MM.1S (cell line): Measurements from ENCODE around the gene GRXCR2.

Experiments
- DNase-seq: peaks from one replicate; pipeline ENCODE4 v3.0.0-alpha.2; 2015
- H2AFZ ChIP-seq: fragments of 300-600 bp; sonication (generic); 2 replicates; pipeline ENCODE4 v1.6.0; 2016; ENCODE audit warnings: antibody characterized with exemption, low read length
- H3F3A ChIP-seq: fragments of 300-600 bp; sonication (generic); 2 replicates; pipeline ENCODE4 v1.6.1; 2016; ENCODE audit warnings: mild to moderate bottlenecking, antibody characterized with exemption, low read length, moderate library complexity, mixed read lengths; ENCODE audit not compliant: insufficient read depth
- H3K27ac ChIP-seq: fragments of 300-600 bp; sonication (generic); 2 replicates; pipeline ENCODE4 v1.5.1; 2016; ENCODE audit warnings: mild to moderate bottlenecking, low read length
- H3K27me3 ChIP-seq: fragments of 300-600 bp; sonication (generic); replicated peaks from 2 replicates; pipeline ENCODE4 v1.6.0; 2016; ENCODE audit warnings: low read length; ENCODE audit not compliant: insufficient read depth
- H3K36me3 ChIP-seq: fragments of 300-600 bp; sonication (generic); replicated peaks from 2 replicates; pipeline ENCODE4 v1.6.1; 2016; ENCODE audit warnings: mild to moderate bottlenecking, low read length, mixed read lengths; ENCODE audit not compliant: insufficient read depth
- H3K4me1 ChIP-seq: fragments of 300-600 bp; sonication (generic); 2 replicates; pipeline ENCODE4 v1.6.1; 2016; ENCODE audit warnings: low read length, mixed read lengths
- H3K4me2 ChIP-seq: fragments of 300-600 bp; sonication (generic); 2 replicates; pipeline ENCODE4 v1.6.0; 2016; ENCODE audit warnings: low read depth, low read length
- H3K4me3 ChIP-seq: fragments of 300-600 bp; sonication (generic); 2 replicates; pipeline ENCODE4 v1.5.1; 2016; ENCODE audit warnings: low read length, mixed read lengths
- H3K79me2 ChIP-seq: fragments of 300-600 bp; sonication (generic); 2 replicates; pipeline ENCODE4 v1.6.1; 2016; ENCODE audit warnings: mixed run types, low read length, mixed read lengths
- H3K9ac ChIP-seq: fragments of 300-600 bp; sonication (generic); 2 replicates; pipeline ENCODE4 v1.6.1; 2016; ENCODE audit warnings: low read length, mixed read lengths
- H3K9me2 ChIP-seq: fragments of 300-600 bp; sonication (generic); replicated peaks from 2 replicates; pipeline ENCODE4 v1.6.1; 2016; ENCODE audit warnings: mild to moderate bottlenecking, low read length, mixed read lengths; ENCODE audit not compliant: insufficient read depth
- H3K9me3 ChIP-seq: fragments of 300-600 bp; sonication (generic); replicated peaks from 2 replicates; pipeline ENCODE4 v1.6.1; 2016; ENCODE audit warnings: mild to moderate bottlenecking, low read length, mixed read lengths; ENCODE audit not compliant: insufficient read depth
- H4K20me1 ChIP-seq: fragments of 300-600 bp; sonication (generic); 2 replicates; pipeline ENCODE4 v1.6.1; 2016; ENCODE audit warnings: mild to moderate bottlenecking, low read length, moderate library complexity, mixed read lengths; ENCODE audit not compliant: insufficient read depth
- CTCF ChIP-seq: fragments of 300-600 bp; sonication (generic); IDR thresholded peaks from 2 replicates; pipeline ENCODE4 v1.5.1; 2016; ENCODE audit warnings: antibody characterized with exemption, low read length, mixed read lengths
- EZH2 ChIP-seq: fragments of 300-600 bp; sonication (generic); optimal IDR thresholded peaks from 2 replicates; pipeline ENCODE3; 2017; ENCODE audit warnings: low read depth, mild to moderate bottlenecking, antibody characterized with exemption, low read length, mixed read lengths
- EZH2phosphoT487 ChIP-seq: fragments of 300-600 bp; sonication (generic); IDR thresholded peaks from 2 replicates; pipeline ENCODE4 v1.6.1; 2018; ENCODE audit warnings: antibody characterized with exemption, low read length

The GRXCR2 gene

GRCh38 chr5:145872914-145873313 is at the start of gene GRXCR2:
Gene GRXCR2 (minus strand): TSS chr5:145873014. CDS start chr5:145872968, 46 bp downstream.
- Histone ChIP-seq H3K4me1 (no peaks in the 10 kb centered on the region), H3K4me3 (no peak within 1 kb of the TSS), H3K9me2 (no peaks in the 10 kb centered on the region), H3K9ac (no peak within 1 kb of the TSS), H3K79me2 (no peaks in the 10 kb centered on the region), H3K36me3 (no peaks in the 10 kb centered on the region), H3K4me2 (no peak within 1 kb of the TSS), H3K9me3 (no peaks in the 10 kb centered on the region), H3K27me3 (no peaks in the 10 kb centered on the region), H3K27ac (no peak within 1 kb of the TSS), H2AFZ (no peak within 1 kb of the TSS), H4K20me1 (no peaks in the 10 kb centered on the region), H3F3A (no peaks in the 10 kb centered on the region)
- no peak for TF ChIP-seq CTCF
- TF ChIP-seq EZH2 = no peak
- TF ChIP-seq EZH2phosphoT487 = no peak
- DNase-seq = no peak

- Histone ChIP-seq H3K27me3 (no peaks in the 10 kb centered on the region), H3K27ac (no peak overlapping the region), H3K9me2 (no peaks in the 10 kb centered on the region), H3K36me3 (no peaks in the 10 kb centered on the region), H3K9ac (no peak overlapping the region), H4K20me1 (no peaks in the 10 kb centered on the region), H3F3A (no peaks in the 10 kb centered on the region), H3K9me3 (no peaks in the 10 kb centered on the region), H3K4me3 (no peak overlapping the region), H2AFZ (no peak overlapping the region), H3K4me2 (no peak overlapping the region), H3K4me1 (no peaks in the 10 kb centered on the region), H3K79me2 (no peaks in the 10 kb centered on the region)
- DNase-seq = no peak
- TF ChIP-seq EZH2phosphoT487 (no peak), EZH2 (no peak), CTCF (no peak)
Measured at GRCh38 chr5:145922059-145922458, 49.2 kb upstream of the GRXCR2 start.

GRCh38 chr5:145921211-145921610 is 48.4 kb upstream of the GRXCR2 start:
- Histone ChIP-seq H3F3A (no peaks in the 10 kb centered on the region), H3K27ac (no peak overlapping the region), H3K4me2 (no peak overlapping the region), H3K9me2 (no peaks in the 10 kb centered on the region), H3K27me3 (no peaks in the 10 kb centered on the region), H3K4me1 (no peaks in the 10 kb centered on the region), H3K79me2 (no peaks in the 10 kb centered on the region), H3K9me3 (no peaks in the 10 kb centered on the region), H3K9ac (no peak overlapping the region), H2AFZ (no peak overlapping the region), H3K4me3 (no peak overlapping the region), H3K36me3 (no peaks in the 10 kb centered on the region), H4K20me1 (no peaks in the 10 kb centered on the region)
- no peak for DNase-seq
- TF ChIP-seq EZH2 (no peak), EZH2phosphoT487 (no peak), CTCF (no peak)
